IPS DF 19.7 (cell line): ENCODE data around the gene SH3GLB1.
"Not testable (repeated sequence)": the region's sequence is repeated elsewhere in the genome, so short reads cannot be mapped to it uniquely, and the experiment has no call there.

Experiments
- DNase-seq: peaks from one replicate; pipeline ENCODE4 v3.0.0-alpha.2; 2013; ENCODE audit warnings: low read depth, low spot score

Gene SH3GLB1

DNA sequence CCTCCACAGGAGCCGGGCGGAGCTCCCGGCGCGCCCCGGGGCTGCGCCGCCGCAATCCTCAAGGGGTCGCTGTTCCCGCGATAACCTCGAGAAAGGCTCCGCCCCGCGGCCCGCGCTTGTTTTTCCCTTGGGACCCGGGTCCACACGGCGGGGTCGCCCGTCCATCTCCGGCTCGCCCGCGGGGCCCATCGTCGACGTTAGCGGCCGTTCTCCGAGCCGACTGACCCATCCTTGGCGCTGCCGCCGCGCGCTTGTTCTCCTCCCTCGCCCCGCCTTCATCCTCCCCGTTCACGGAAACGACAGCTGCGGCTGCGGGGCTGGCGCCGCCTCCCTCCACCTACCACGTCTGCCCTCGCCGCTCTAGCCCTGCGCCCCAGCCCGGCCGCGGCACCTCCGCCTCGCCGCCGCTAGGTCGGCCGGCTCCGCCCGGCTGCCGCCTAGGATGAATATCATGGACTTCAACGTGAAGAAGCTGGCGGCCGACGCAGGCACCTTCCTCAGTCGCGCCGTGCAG, at the start of gene SH3GLB1:
TSS of gene SH3GLB1 (plus strand) at position 119 of the 514 bp plus-strand sequence. CDS start at position 443, 324 bp downstream.
- DNase-seq: peak; percentile 42

DNA sequence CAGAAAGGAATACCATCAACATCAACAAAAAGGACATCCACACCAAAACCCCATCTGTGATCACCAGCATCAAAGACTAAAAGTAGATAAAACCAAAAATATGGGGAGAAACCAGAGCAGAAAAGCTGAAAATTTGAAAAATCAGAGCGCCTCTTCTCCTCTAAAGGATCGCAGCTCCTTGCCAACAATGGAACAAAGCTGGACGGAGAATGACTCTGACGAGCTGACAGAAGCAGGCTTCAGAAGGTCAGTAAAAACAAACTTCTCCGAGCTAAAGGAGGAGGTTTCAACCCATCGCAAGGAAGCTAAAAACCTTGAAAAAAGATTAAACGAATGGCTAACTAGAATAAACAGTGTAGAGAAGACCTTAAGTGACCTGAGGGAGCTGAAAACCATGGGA, 46.0 kb upstream of the SH3GLB1 start:
- not testable (repeated sequence) for DNase-seq

DNA sequence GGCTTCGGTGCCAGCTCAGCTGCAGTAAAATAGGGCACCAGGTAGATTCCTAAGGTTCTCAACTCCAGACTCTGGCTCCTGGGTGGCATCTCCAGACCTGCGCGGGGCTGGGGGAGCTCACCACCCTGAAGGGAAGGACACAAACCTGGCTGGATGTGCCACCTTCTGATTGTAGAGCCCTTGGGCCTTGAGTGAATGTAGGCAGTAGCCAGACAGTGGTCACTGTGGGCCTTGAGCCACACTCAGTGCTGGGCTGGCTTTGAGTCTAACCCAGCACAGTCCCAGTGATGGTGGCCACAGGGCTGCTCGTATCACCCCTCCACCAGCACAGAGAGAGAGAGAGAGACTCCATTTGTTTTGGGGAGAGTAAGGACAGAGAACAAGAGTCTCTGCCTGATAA, 38.0 kb upstream of the SH3GLB1 start:
- no peak for DNase-seq

DNA sequence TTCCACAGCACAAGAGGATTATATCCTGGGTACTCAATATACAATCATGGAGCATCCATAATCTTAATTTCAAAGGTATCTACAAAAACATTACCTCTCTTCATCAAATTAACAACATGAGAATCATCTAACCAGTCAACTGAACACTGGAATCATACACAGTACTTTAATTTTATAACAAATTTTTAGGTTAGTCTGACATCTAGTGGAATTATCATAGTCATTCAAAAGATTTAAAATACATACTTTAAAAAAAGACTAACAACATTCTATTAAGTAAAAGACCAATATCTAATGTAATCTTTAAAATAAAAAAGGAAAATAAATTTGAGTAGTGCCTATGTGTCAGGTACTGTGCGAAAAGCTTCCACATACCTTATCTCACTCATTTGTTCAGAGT, 16.8 kb upstream of the SH3GLB1 start:
- DNase-seq: no peak

DNA sequence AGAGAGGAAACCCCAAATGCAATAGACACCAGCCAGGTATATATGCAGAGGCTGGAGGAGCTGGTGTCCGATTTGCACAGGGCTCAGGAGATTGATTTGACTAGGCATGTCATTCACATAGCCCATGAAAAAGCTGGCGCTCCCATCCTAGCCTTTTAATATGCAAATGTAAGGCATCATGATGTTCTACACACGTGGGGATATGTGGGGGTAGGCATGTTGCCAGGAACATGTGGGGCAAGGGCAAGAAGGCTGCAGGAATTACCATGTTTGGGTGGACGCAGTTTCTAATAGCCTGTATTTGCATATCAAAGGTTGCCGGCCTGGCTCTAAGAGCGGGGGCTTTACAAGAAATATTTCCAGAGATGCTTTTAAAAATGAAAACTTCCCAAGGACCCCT, 11.7 kb upstream of the SH3GLB1 start:
- DNase-seq: no peak

DNA sequence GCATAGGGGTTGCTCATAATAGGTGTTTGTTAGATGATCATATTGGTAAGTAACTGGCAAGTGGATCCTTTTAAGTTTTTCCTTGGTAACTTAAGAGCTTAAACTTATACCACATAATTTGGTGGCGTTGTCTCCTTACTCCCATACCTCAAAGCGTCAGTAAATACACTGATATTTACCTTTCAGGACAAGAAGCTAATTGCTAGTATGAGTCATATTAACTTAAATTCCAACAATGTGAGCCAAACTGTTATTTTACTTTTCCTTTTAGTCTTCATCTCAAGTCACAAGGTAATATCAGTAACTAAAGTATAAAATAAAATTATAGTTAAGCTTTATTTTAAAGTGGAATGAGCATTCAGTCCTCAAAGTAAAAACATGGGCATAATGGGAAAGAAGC, 9.0 kb upstream of the SH3GLB1 start:
- DNase-seq: no peak

DNA sequence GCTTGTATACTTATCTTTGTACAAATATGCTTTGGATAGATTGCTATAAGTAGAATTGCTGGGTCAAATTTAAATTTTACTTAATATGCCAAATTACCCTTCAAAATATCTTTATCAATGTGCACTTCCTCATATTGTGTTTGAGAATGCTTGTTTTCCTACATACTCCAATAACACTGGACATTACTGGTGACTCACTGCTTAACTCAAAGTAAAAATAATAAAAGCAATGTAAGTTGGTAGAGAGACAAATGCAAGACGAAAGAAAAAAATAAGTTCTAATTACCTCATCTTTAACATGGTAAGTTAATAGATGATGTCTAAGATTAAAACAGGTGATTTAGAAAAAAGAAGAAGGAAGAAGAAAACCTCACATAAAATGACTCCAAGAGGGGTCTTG, 7.9 kb upstream of the SH3GLB1 start:
- DNase-seq: no peak

DNA sequence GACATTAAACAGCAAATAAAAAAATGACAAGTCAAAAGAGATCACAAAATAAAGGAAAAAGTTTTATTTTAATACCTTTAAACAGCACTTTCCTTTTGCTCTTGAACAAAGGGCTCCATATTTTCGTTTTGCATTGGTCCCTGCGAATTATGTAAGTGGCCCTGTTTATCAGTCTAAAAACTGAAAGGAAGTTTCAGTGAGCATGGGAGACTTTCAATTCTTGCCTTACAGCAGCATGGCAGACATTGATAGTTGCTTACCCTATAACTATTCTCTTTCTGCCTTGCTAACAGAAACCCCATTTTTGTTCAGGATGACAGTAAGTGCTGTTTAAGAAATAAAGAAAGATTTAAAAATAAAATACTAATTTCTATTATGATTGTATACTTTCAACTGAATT, 5.2 kb upstream of the SH3GLB1 start:
- DNase-seq: no peak

DNA sequence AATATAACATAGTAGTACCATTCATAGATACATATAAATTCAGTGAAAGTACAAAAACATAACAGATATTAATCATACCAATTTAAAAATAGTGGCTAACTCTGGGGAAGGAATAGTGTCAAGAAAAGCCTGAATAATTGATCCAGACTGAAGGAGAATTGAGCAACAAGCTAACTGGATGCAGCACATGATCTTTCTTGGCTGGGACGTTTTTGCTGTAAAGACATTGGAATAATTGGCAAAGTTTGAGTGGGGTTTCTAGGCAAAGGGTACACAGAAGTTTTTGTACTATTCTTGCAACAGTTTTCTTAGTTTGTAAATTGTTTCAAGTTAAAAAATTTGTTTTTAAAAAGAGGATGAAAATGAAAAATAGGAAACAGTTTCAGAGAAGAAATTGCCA, 2.6 kb upstream of the SH3GLB1 start:
- DNase-seq: no peak

DNA sequence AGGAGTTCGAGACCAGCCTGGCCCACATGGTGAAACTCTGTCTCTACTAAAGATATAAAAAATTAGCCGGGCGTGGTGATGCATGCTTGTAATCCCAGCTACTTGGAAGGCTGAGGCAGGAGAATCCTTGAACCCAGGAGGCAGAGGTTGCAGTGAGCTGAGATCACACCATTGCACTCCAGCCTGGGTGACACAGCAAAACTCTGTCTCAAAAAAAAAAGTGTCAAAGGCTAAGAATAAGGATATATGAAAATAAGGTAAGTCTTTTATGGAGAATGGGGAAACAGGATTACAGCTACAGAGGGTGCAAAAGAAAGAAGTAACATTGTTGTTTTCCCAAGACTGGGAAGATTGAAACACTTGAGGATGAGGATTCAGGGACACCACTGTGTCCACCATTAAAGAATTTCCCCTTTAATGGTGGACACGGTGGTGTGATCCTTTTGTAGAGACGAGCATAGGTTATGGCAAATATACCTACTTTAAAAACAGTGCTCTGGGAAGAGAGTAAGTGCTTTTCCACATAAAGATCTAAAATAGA, 1.4 kb upstream of the SH3GLB1 start:
- DNase-seq: not testable (repeated sequence)

DNA sequence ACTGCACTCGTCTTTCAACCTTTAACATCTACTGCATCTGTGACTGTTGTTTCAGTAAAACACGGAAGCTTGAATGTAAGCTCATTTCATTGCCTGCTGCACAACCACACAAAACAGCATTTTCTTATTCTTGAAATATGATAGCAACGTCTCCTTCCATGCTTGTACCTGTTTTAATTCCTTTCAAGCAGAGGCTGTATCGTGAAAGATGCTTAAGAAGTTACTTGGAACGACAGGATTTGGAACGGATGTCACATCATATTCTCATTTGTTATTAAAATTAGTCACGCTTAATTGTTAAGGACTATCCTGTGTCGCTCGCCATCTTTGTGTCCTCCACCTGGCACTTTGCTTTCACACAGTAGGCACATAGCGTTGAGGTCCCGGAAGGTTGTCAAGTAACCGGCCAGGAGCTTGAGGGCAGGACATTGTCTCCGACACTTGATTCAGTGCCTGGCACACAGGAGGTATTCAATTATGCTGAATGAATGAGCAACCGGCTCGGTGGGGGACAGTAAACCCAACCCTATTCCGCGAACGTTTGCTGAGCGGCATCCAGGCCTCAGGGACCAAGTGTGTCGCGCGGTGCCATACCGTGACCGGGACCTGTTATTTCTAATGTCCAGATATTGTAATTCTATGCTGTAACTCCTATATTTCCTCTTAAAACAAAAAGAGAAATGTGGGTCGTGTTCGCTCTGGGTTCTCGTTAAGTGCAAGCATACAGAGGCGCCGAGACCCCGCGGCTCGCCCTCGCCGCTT, 499 bp upstream of the SH3GLB1 start:
- DNase-seq: no peak

DNA sequence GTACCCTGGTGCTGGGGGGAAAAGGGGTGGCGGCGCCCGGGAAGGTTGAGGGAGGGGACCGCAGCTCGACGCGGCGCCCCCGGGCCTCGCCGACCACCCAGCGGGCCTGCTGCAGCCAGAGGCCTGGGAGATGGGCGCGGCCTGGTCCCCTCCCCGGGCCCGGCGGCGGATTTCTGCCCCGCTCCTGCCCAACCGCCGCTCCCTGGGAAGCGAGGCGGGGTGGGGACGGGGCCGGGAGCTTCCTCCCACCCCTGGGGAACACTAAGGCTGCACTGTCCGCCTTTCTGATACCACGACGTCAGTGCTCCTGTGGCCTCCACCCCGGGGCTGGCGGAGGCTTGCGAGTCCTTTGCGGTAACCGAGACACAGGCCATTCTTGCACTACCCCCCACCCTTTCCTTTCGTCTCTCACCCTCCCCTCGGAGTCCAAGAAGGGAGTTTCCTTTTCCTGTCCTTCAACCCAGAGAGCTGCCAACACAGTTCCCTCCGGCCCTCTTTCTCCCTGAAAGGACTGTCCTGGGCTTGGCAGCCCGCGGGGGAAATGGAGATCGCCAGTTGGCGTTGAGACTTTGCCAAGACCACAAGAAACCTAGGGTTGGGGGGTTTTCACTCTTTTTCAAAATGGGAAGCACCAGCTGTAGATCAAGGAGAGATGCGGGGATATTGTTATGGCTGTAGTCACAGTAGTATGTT, 742 bp downstream of the SH3GLB1 start:
- no peak for DNase-seq

DNA sequence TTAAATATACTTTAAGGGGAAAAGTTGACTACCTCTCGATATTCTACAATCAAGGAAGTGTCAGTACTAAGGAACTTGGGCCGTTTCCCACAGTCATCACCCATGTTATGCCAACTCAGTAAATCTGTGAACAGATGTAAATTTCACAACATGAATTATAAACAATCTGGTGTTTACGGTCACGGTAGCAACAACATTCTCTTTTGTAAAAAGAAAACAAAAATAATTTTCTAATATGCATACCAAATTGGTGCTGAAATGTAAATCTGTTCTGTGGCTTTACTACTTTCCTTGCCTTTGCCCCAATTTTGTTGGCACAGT, 1.2 kb downstream of the SH3GLB1 start:
- no peak for DNase-seq

DNA sequence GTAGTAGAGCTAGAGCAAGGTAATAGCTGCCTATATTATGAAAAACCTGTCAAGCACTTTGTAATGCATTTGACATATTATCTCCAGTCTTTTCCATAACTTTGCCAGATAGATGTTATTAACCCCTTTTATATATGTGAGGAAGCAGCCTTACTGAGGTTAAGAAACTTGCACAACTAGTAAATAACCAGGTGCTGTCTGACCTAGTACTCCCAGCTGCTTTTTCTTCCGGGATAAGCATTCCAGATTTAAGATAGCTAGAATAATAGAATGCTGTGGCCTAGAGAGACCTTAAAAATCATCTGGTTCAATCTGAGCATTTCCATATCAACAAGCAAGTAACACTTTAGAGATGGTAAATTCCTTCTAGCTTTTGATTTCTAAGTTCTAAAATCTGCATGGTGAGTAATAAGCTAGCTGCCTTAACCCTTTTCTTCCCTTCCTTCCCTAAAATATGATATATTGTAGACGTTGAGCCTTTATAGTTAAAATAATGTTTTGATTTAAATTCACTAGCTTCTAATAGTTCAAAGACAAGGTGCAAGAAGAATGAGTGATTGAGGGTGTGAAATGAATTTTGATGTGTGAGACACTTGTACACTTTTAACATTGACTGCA, 1.8 kb downstream of the SH3GLB1 start:
- DNase-seq: no peak

DNA sequence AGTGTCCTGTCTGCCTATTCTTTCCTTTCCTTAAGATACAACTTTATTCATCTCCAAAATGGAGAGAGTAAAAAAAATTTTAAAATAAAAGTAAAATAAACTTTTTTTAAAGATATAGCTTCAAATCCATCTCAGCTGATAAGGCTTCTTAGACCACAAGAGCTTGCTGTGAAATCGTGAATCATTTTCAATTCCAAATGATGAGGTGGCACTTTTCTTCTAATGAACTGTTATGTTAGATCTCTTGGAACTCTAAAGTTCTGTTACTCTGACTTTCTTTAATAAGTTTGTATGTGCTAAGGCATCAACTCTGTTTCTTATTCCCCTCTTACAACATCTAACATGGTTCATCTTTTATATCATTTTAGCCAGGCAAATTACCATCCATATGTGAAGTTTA, 4.5 kb downstream of the SH3GLB1 start:
- no peak for DNase-seq

DNA sequence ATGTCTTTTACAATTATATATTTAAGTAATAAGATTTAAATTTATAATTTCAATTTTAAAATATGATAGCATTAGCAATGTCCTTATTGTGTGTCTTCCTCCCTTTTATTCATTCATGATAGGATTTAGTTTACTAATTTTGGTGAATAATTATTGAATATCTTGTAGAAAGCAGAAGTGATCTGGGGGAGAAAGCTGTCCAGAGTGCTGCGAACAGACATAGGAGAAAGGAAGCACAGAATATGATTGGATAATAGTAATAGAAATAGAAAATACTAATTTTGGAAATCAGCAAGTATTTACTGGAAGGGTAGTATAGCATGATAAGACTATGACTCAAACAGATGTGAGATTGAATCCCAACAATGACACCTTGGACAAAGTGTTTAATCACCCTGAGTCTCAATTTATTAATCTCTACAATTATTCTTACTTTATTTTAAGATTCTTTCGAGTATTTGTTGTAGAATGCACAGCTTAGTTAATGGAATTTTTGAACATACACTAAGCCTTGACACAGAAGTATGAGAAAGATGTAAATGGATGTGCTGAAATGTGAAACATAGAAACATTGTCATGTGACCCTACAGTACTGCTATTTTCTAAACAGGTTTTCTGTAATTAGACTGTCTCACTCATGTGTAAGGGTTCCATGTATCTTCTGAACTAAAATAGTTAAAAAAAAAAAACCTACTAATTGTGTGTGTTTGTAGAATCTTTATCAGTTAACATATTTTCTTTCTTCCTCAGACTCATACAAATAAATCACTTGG, 7.9 kb downstream of the SH3GLB1 start:
- DNase-seq: no peak

DNA sequence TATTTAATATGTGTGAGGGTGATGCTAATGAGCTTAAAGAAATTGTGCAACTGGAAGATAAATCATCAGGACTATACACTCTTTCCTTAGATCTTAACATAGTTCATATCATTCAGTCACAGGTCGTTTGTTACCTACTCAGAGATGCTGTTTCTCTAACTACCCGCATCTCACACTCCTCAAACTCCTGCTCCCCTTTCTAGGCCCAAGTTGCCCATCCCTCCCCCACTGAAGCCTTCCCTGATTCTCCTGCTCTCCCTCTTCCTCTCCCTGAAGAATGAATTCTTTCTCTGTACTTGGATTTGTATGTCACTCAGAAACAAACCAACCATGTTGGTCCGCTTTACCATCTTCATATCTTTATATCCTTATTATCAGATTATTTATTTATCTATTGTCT, 9.1 kb downstream of the SH3GLB1 start:
- no peak for DNase-seq

DNA sequence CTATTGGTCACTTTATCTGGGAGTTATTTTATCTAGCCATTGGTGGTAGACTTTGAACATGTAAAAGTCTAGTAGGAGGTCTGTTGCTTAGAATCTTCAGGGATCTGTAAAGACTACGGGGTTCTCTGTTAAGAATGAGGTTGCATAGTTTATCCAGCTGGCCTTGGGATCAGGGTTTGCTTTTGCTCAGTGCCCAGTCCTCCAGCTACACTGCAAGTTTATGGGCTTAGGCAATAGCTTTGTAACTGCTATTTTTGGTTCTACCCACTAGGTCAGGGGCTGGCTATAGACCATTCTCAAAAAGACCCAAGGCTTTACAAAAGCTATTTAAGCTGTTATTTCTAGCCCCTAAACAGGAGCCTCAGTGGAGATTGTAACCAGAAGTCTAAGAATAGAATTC, 9.8 kb downstream of the SH3GLB1 start:
- DNase-seq: no peak

DNA sequence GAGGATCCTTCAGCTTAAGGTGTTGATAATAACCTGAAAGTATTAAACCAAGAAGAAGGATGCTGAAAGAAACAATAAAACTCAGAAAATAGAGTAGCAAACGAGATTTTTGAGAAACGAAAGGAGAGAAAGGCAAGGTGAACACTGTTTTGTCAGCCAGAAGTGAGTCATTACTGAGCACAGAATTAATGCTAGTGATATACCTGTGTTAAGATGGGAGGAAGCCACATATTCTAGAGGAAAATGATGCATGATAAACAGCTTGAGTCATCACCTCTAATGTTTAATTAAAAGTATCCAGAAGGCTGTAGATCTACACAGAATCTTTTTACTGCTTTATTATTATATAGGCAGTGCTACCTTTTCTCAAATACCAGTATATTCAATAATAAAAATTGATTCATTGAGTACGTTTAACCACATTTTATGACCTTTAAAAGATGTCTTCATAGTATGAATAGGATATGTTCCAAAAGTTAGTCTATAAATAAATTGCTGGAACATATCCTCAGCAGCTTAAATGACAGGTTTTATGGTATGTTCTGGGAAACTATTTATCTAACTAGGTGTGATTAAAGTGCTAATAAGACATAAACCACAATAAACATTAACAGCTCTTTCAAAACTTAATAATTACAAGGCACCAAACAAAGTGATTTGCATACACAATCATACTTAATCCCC, 10.3 kb downstream of the SH3GLB1 start:
- DNase-seq: no peak

DNA sequence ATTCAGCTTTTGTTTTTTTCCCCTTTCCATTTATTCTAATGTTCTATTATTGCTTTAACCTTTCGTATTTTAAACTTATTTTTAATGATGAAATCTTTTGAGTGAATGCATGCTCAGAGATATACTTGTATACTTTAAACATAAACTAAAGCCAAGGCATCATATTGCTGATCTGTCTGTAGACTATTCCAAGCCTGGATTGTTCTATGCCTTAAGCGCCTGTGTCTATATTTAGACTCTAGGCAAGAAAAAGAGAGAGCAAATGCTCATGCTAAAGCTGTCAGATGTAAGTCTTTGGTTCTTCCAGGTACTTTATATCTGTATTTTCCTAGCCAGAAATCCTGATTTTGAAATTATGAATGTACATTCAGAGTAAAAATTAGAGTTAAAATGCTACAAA, 14.4 kb downstream of the SH3GLB1 start:
- no peak for DNase-seq

DNA sequence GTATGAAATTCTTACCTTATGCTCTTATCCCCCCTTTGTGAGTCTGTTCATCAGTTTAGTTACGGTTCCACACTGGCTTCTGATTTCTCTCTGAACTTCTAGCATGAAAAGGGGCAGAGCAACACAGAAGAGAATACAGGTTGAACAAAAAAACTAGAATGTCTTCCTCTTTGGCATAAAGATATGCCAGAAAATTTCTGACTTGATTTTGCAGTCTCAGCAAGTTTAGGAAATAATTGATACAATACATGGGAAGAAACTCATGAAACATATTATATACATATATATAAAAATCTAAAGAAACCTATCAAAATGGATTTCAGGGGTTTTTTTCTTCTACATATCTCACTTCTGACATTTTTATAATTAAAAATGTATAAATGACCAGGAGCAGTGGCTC, 27.0 kb downstream of the SH3GLB1 start:
- DNase-seq: no peak
